Stomach (tissue), 4 donors: ENCODE measurements around the gene ALDOC.

ENCODE experiments used
- CTCF ChIP-seq, 7 experiments: fragments of 450-650 bp in 4 of 7; fragments of 200-600 bp in 3 of 7; sonication (generic) in 3 of 7; IDR thresholded peaks; one replicate each; pipeline ENCODE4 v1.5.1; 2016 to 2019; ENCODE audit warnings: antibody characterized with exemption in 7 of 7, control low read depth in 2 of 7, mild to moderate bottlenecking in 1 of 7
- EP300 ChIP-seq: sonication (generic); formaldehyde crosslinking; IDR thresholded peaks from one replicate; pipeline ENCODE4 v1.6.1; 2017; ENCODE audit warnings: antibody characterized with exemption
- POLR2AphosphoS5 ChIP-seq, 3 donors: sonication (generic); formaldehyde crosslinking; IDR thresholded peaks; one replicate each; pipeline ENCODE4 v1.6.1; 2016; ENCODE audit warnings: antibody characterized with exemption in 3 of 3

- TF ChIP-seq CTCF (IDR thresholded peaks at IDR 0.05), result no peak
- TF ChIP-seq EP300, result no peak
- no peak for TF ChIP-seq POLR2AphosphoS5 (IDR thresholded peaks at IDR 0.05)
Measured at GRCh38 chr17:28585851-28586250, 9.2 kb upstream of the ALDOC start.
